ENCODE results near the gene GON4L.
"Not testable (repeated sequence)": the region's sequence is repeated elsewhere in the genome, so short reads cannot be mapped to it uniquely, and the experiment has no call there.

The GON4L gene, protein sequence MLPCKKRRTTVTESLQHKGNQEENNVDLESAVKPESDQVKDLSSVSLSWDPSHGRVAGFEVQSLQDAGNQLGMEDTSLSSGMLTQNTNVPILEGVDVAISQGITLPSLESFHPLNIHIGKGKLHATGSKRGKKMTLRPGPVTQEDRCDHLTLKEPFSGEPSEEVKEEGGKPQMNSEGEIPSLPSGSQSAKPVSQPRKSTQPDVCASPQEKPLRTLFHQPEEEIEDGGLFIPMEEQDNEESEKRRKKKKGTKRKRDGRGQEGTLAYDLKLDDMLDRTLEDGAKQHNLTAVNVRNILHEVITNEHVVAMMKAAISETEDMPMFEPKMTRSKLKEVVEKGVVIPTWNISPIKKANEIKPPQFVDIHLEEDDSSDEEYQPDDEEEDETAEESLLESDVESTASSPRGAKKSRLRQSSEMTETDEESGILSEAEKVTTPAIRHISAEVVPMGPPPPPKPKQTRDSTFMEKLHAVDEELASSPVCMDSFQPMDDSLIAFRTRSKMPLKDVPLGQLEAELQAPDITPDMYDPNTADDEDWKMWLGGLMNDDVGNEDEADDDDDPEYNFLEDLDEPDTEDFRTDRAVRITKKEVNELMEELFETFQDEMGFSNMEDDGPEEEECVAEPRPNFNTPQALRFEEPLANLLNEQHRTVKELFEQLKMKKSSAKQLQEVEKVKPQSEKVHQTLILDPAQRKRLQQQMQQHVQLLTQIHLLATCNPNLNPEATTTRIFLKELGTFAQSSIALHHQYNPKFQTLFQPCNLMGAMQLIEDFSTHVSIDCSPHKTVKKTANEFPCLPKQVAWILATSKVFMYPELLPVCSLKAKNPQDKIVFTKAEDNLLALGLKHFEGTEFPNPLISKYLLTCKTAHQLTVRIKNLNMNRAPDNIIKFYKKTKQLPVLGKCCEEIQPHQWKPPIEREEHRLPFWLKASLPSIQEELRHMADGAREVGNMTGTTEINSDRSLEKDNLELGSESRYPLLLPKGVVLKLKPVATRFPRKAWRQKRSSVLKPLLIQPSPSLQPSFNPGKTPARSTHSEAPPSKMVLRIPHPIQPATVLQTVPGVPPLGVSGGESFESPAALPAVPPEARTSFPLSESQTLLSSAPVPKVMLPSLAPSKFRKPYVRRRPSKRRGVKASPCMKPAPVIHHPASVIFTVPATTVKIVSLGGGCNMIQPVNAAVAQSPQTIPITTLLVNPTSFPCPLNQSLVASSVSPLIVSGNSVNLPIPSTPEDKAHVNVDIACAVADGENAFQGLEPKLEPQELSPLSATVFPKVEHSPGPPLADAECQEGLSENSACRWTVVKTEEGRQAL (N-terminal part only)
- total RNA-seq, result 155 to 225 (median 207) reads per million in 4 experiments

DNA sequence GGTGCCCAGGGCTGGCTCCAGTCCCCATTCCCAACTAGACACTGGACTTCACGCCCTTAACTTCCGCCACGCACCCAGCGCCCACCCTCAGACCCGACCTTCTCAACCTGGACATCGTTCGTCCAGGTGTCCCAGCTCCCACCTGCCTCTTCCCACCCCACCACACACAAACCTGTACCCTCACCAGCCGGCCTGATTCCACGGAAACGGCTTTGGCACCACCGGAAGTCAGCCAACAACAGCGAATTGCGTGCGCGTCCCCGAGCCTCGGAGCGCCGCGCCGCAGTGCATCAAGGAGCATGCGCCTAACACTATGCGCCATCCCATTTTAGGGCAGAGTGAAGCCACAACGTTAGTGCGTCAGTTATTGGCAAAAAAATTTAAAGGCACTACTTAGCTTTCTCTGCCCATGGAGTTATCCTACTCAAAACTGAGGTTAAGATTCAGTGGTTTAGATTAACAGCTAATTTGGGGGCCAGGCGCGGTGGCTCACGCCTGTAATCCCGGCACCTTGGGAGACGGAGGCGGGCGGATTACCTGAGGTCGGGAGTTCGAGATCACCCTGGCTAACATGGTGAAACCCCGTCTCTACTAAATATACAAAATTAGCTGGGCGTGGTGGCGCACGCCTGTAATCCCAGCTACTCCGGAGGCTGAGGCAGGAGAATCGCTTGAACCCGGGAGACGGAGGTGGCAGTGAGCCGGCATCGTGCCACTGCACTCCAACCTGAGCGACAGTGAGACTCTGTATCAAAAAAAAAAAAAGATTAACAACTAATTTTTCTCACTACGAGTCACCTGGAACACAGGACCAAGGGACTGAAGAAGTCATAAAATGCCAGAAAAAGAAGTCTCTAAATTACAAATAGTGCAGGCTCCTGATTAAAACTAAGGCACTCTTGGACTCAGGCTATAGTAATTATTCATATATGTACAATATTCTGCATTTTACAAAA lies at the start of gene GON4L:
Gene GON4L (minus strand): TSS at position 240 of the 956 bp plus-strand sequence. CDS start 3,434 bp downstream, outside the sequence.
- peak; percentile 80 for DNase-seq

DNA sequence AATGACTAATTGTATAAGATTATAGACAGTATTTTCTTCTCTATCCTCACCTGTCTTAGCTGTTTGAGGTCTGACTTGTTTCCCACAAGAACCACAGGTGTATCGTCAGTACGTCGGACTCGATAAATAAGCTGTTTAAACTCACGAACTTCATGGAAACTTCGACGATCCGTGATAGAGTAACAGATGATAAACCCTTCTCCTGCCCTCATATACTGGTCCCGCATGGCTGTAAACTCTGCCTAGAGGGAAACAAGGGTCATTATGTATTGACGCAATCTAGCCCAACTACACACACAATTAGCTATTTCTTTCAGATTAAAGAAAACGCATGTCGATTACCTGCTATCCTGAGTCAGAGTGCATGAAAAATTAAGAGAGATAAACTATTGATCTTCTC lies 47.2 kb upstream of the GON4L start:
- DNase-seq, result no peak

DNA sequence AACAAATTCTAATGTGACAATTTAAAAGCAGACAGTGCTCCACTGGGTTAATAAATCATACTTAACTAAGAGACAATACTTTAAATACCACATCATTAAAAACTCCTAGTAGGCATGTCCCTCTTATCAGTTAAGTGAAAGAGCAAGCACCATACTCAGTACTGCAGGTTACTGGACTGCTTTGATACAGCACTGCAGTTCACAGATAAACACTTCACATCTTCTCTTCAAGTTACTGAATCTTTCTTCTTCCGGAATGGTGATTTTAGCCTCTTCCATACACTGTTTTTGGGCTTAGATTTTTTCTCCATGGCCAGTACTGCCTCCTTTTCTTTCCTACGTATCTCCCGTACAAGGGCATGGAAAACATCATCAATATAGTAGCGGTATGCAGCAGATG lies 43.1 kb upstream of the GON4L start:
- DNase-seq, result no peak

DNA sequence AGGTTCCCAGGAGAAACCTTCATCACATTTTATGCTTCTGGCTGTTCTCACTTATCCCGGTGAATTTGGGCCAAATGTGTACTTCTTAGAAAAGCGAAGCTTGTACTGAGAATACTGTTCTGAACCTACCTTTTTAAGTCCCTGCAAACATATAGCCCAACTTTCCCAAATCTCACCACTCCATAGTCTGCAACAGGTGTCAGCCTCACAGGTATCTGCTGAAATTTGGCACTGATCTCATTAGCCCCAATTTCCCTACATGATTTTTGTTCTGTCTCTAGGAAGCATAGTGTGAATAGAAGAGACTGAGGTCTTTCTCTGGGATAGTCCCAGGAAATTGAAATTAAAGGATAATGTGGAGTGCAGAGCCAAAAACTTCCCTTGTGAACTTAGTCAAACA lies 42.7 kb upstream of the GON4L start:
- DNase-seq, result no peak

DNA sequence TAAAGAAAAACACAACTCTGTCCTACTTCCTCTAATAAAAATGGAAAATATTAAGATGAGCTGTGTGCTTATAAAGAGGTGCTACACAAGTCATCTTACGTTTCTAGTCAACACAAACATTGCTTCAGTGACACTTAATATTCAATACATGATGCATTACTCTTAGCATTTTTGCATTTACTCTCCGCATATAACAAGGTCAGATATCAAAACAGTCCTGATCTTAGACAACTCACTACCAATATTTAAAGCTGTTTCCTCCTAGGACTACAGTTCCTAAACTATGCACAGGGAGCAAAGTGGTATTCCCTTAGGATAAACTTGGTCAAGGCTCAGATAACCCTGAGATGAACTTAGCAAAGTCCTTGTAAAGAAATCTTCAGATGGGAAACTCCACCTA lies 41.9 kb upstream of the GON4L start:
- no peak for DNase-seq

DNA sequence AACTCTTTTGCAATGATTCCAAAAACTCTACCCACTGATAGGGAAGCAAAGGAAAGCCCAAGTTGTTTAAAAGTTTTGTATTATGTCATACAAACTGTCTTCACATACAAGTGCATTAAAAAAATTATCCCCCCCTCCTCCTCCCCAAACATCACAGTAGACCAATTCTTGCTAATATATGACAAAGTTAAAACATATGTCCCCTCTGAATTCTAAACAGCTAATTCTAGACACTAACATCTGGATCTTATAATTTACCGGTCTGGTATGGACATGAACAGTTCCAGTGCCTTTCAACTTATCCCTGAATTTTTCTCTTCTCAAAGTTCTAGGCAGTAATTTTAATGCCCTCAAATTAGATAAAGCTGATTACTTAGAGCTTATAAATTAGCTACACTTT lies 40.7 kb upstream of the GON4L start:
- DNase-seq, result no peak

DNA sequence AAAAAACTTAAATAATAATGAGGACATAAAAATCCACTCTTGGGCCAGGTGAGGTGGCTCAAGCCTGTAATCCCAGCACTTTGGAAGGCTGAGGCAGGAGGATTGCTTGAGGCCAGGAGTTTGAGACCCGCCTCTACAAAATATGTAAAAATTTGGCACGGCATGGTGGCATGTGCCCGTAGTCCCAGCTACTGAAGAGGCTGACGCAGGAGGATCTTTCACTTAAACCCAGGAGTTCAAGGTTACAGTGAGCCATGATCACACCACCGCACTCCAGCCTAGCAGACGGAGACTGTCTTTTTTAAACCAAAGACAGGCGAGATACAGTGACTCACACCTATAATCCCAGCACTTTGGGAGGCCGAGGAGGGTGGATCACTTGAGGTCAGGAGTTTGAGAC lies 39.5 kb upstream of the GON4L start:
- not testable (repeated sequence) for DNase-seq

DNA sequence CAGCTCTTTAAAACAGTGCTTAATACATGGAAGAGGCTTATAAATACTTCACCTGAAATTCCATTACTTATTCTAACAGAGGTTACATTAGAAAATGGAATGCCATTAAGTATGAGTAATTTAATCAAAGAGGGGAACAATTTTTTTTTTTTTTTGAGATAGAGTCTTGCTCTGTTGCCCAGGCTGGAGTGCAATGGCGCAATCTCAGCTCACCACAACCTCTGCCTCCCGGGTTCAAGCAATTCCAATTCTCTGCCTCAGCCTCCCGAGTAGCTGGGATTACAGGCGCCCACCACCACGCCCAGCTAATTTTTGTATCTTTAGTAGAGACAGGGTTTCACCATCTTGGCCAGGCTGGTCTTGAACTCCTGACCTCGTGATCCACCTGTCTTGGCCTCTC lies 38.6 kb upstream of the GON4L start:
- not testable (repeated sequence) for DNase-seq

DNA sequence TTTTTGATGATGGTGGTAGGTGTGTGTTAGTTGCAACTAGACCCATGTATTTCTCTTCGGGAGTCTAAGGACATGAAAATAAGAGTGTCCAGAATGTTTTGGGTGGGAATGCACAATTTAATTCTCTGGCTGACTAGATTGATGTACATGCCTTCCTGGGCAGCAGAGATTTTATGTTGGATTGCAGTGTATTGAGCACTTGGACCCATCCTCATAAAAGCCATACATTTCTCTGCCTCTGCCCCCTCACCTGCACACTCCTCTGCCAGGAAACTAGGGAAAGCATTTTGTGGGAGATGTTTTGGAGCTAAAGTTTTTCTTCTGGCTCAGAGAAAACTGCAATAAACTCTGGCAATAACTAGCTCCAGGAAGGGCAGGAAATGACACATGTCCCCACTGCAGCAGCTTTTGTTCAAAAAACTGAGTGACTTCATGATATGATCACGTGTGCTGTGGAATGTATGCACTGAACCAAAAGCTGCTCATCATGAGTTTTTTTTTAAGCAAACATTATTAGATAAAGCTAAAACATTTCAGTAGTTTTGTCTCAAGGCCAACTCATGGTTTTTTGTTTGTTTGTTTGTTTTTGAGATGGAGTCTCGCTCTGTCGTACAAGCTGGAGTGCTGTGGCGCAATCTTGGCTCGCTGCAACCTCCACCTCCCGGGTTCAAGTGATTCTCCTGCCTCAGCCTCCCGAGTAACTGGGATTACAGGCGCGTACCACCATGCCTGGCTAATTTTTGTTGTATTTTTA lies 36.6 kb upstream of the GON4L start:
- no peak for DNase-seq

DNA sequence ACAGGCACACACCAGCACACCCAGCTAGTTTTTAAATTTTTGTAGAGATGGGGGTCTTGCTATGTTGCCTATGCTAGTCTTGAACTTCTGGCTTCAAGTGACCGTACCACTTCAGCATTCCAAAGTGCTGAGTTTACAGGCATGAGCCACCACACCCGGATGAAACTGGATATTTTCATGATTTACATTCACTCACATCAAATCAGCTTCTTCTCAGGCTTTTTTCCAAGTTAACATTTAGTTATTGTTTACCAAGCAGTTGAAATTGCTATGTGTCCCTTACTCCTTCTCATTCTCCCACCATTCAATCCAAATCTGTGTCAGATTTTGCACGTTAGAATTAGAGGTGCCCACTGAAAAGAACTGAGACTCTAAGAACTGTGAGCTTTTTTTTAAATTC lies 35.8 kb upstream of the GON4L start:
- no peak for DNase-seq

DNA sequence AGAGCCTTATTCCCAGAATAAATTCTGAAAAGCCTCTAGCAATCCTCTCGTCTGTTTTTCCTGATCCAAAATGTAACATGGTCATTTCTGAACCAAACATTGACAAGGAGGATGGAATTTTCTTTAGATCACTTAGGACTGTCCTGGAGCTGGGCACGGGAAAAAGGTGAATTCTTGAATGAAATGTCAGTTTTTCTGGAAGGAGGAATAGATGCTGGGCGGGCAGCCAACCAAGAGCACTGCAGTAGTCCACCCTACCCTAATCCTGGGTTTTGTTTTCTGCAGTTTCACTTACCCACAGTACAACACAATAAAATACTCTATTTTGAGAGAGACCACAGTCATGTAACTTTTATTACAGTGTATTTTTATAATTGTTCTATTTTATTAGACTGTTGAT lies 33.2 kb upstream of the GON4L start:
- no peak for DNase-seq

DNA sequence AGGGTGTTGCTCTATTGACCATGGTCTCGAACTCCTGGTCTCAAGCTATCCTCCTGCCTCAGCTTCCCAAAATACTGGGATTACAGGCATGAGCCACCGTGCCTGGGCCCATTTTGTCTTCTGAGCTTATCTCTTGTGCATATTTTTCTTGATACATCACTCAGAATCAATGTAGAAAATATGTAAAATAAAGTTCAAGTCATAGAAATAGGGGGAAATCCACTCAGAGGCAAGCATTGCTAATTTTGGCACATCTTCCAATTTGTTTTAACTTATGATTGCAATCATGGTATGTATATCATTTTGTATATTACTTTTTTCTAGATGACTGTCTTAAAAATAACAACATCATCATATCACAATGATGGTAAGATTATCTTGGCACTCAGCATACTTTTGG lies 32.6 kb upstream of the GON4L start:
- no peak for DNase-seq

DNA sequence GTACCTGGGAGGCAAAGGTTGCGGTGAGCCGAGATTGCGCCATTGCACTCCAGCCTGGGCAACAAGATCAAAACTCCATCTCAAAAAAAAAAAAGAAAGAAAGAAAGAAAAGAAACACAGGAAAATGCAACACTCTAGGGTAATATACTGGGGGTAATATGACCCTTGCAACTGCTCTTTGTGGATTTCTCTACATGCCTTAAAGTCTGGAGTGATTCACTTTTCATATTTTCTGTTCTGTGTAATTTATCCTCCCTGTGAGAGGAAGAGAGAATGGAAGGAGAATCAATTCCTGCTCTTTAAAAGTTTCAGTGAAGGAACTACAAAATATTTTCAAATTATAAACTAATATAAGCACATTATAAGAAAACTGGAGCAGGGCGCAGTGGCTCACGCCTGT lies 31.5 kb upstream of the GON4L start:
- DNase-seq, result no peak

DNA sequence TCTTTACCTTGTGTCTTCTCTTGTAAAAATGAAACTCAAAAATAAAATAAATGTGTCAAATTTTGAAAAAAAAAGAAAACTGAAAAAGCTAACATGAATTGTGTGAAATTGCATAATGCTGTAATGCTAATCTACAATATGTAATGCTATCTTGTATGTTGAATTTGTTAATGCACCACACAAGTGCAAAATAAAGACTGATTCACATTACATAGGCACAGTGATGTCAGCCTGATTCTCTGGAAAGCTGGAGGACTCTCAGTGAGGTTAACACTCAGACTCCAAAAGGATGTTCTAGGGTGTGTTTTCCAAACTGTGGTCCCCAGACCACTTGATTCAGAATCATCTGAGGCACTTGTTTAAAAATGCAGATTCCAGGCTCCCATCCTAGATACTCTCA lies 28.0 kb upstream of the GON4L start:
- DNase-seq, result no peak

DNA sequence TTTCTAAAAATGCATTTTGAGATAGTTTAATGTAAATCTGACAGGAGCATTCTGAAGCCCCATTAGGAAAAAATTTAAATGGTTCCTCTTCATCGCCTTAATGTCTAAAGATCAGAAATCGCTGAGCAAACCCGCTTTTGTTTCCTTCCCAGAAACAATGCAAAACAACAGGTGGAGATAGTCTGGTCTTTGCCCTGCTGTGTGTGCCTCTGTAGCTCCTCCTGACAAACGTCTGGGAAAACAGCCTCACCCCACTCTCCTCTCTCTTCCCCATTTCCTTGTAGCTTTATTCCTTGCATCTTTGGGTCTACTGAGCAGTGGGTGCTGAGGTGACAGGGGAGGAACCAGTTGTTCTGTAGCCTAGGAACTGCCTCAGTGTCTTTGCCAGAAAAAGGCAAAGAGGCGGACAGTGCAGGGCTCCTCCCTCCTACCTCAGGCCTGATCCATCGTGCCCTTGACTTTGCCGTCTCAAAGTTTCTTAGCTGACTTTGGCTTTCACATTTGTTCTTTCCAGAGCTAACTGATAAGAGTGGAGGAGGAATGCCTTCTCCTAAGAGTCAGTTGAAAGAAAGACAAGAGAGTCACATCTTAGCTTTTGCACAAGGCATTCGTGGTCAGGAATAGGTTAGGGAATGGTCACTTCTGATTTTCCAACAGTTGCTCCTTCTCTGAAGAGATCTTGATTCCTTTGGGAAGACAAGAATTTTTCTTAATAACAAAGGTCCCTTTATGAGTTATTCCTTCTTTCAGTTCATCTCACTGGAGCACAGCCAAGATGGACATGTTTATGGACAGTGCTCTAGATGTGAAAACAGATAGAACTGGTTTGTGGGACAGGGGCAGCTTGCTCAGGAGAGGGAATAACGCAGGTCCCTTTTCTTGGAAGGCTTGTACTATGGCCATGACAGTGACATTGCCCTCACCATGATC lies 27.3 kb upstream of the GON4L start:
- no peak for DNase-seq

DNA sequence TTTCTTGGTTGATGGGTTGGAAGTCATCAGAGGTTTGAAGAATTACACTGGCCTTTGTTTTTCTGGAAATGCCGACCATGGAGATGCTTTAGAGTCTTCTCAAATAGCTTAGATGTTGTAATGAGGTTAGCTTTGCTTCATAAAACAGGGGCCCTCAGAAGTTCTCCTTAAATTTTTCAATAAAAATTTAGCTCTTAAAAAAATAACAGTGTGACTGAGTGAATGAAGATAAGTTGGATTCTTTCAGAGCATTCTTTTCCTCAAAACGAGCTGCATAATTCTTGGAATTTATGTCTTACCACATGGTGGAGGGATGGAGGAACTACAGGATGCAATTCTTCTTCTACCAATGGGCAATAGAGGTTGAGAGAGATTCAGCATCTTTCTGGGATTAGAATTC lies 25.8 kb upstream of the GON4L start:
- DNase-seq, result no peak

DNA sequence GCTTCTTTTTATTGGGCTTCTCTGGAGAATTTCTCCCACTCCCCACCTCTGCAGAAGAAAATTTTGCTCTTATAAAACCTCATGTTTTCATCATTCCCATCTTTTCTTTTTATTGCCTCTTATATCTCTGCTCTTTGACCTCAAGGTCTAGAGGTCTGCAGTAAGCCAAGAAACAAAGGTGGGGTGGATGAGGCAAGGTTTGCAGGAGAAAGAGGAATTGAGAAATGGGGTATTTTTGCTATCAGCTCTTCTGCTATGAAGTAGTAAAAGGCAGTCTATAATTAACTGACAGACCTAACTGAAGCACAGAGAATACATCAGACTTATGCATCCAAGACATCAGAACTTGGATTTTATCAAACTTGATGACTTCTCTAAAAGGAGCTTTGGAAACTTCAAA lies 25.2 kb upstream of the GON4L start:
- no peak for DNase-seq

DNA sequence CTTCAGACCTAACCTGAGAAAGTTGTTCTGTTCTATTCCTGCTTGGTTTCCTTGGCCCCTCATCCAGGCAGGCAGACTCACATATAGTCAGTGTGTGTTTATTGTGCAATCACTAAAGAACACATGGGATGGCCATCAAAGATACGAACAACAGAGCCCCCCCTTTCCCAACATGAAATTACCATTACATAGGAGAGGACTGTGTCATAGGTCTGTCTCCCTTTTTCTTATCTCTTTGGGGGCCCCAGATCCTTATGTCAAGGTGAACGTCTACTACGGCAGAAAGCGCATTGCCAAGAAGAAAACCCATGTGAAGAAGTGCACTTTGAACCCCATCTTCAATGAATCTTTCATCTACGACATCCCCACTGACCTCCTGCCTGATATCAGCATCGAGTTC lies 23.9 kb upstream of the GON4L start:
- DNase-seq, result no peak

DNA sequence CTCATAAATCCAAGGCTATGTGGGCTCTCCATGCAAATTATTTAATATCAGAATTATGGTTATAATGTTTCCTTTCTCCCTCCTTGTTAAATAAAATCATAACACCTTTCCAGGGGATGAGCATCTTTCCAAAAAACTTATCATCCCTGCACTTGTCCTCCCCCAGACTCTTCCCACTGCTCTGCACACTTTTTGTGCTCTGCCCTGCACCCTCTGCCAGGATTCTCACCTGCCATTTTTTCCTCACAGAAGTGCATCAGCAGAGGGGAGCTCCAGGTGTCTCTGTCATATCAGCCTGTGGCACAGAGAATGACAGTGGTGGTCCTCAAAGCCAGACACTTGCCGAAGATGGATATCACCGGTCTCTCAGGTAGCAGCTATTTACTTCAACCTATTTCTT lies 23.2 kb upstream of the GON4L start:
- no peak for DNase-seq

DNA sequence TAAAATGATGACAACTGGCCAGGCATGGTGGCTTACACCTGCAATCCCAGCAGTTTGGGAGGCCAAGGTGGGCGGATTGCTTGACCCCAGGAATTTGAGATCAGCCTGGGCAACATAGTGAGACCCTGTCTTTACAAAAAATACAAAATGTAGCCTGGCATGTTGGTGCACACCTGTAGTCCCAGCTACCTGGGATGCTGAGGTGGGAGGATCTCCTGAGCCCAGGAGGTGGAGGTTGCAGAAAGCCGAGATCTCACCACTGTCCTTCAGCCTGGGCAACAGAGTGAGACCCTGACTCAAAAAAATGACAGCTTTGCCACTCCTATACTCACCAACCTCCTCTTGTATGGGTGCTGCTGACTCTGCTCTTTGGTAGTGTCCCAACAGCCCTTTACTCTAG lies 20.9 kb upstream of the GON4L start:
- no peak for DNase-seq
